ENCODE data around the gene CHRNA1.

Gene CHRNA1

DNA sequence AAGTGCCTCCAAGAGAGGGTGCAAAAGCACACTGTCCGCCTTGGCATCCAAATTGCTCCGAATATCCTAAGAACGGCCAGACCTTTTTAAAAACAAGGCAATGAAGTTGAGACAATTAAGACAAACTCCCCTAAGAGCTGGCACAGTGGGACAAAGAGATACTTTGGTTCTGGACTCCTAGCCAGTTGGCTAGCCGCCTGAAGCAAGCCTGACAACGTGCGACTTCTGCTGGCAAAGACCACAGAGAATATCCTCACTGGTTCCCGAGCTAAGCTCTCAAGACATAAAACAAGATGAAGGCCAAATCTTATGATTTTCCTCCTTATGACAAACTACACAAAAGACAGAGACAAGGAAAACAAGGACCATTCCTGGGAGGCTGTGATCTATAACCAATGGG is 32.7 kb downstream of the CHRNA1 start:
- Histone ChIP-seq H3K36me3 (ENCODE audit: low read length) (no peaks in the 10 kb centered on the region), H3K79me2 (ENCODE audit: insufficient read depth, low read length) (no peaks in the 10 kb centered on the region), H3F3A (ENCODE audit: insufficient read depth) (no peaks in the 10 kb centered on the region), H3K9ac (ENCODE audit: low read length) (no peak overlapping the region), H2AFZ (ENCODE audit: low read depth, low read length, severe bottlenecking) (no peak overlapping the region), H3K27me3 (ENCODE audit: low read length) (no peaks in the 10 kb centered on the region), H3K4me2 (ENCODE audit: low read depth, low read length, poor library complexity, severe bottlenecking) (no peak overlapping the region), H3K9me3 (ENCODE audit: insufficient read depth, low read length) (no peaks in the 10 kb centered on the region), H3K27ac (ENCODE audit: low read depth, low read length) (no peak overlapping the region), H3K9me2 (replicated peaks; ENCODE audit: insufficient read depth, low read length) (no peaks in the 10 kb centered on the region), H4K20me1 (ENCODE audit: low read depth, low read length) (no peaks in the 10 kb centered on the region), H3K4me3 (ENCODE audit: insufficient read depth, low read length, poor library complexity, severe bottlenecking) (no peak overlapping the region)
- no peak for TF ChIP-seq EZH2phosphoT487 (conservative IDR thresholded peaks at IDR 0.05; ENCODE audit: low read length)

DNA sequence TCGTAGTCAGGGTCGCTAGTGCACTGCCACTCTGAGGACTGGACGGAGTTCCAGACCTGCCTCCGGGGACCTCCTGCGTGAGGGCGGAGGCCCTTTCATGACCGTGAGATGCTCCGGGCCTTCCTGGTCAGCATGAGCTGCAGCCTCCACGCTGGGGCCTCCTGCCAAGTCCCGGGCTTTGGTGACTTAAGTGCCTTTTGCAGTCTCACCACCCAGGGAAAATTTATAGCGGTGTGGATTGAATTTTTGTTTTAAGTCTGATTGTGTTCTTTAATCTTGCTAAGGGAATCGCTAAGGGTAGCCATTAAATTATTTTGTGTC is 33.6 kb downstream of the CHRNA1 start:
- Histone ChIP-seq H3F3A (ENCODE audit: insufficient read depth) (no peaks in the 10 kb centered on the region), H3K9ac (ENCODE audit: low read length) (no peak overlapping the region), H3K27me3 (ENCODE audit: low read length) (no peaks in the 10 kb centered on the region), H3K9me3 (ENCODE audit: insufficient read depth, low read length) (no peaks in the 10 kb centered on the region), H2AFZ (ENCODE audit: low read depth, low read length, severe bottlenecking) (no peak overlapping the region), H3K4me2 (ENCODE audit: low read depth, low read length, poor library complexity, severe bottlenecking) (no peak overlapping the region), H4K20me1 (ENCODE audit: low read depth, low read length) (no peaks in the 10 kb centered on the region), H3K79me2 (ENCODE audit: insufficient read depth, low read length) (no peaks in the 10 kb centered on the region), H3K9me2 (replicated peaks; ENCODE audit: insufficient read depth, low read length) (no peaks in the 10 kb centered on the region), H3K4me3 (ENCODE audit: insufficient read depth, low read length, poor library complexity, severe bottlenecking) (no peak overlapping the region), H3K36me3 (ENCODE audit: low read length) (no peaks in the 10 kb centered on the region), H3K27ac (ENCODE audit: low read depth, low read length) (no peak overlapping the region)
- TF ChIP-seq, protein P1, sequence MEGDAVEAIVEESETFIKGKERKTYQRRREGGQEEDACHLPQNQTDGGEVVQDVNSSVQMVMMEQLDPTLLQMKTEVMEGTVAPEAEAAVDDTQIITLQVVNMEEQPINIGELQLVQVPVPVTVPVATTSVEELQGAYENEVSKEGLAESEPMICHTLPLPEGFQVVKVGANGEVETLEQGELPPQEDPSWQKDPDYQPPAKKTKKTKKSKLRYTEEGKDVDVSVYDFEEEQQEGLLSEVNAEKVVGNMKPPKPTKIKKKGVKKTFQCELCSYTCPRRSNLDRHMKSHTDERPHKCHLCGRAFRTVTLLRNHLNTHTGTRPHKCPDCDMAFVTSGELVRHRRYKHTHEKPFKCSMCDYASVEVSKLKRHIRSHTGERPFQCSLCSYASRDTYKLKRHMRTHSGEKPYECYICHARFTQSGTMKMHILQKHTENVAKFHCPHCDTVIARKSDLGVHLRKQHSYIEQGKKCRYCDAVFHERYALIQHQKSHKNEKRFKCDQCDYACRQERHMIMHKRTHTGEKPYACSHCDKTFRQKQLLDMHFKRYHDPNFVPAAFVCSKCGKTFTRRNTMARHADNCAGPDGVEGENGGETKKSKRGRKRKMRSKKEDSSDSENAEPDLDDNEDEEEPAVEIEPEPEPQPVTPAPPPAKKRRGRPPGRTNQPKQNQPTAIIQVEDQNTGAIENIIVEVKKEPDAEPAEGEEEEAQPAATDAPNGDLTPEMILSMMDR (IDR thresholded peaks at IDR 0.05; ENCODE audit: insufficient read depth, low read length, poor library complexity, severe bottlenecking) = no peak
- no peak for TF ChIP-seq EZH2phosphoT487 (conservative IDR thresholded peaks at IDR 0.05; ENCODE audit: low read length)

DNA sequence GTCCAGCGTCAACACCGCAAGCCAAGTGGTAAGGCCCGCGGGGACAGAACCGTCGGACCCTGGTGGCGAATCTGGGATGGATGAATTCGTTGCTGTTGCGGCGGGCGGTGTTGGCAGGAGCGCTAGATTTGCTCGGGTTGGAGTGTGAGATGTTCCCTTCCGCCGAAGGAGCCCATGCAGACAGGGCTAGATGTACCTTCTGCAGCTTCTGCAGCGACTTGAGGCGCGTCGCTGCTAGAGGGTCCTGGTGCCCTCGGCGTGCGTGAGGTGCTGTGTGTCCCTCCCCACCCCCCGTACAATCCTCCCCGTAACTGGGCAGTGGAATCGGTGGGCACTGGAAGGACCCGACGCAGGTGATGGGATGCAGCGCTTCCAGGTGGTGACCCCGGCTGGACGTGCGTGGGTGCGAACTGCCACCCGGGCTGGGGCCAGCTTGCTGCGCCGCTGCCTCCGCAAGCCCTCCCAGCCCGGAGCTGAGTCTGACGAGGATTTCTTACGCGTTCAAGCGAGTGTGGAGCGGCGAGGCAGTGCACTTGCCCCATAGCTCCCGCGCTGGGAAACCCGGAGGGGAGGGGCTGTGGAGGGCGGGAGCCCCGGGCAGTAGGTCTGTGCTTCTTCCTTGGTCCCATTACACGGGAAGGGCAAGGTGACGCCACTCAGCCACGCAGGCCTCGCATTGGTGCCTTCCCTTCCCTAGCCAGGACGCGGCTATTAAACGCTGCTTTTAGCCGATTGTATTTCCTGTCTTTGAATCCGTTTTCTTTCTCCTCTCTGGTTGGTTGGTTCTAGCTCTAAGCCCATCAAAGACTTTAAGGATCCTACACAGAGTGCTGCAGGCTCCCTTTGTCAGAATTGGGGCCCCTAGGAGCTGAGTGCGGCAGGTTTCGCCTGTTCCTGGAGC is 34.2 kb downstream of the CHRNA1 start:
- H3K27ac ChIP-seq (ENCODE audit: low read depth, low read length) = no peak overlapping the region
- no peaks in the 10 kb centered on the region for H3K79me2 ChIP-seq (ENCODE audit: insufficient read depth, low read length)
- H4K20me1 ChIP-seq (ENCODE audit: low read depth, low read length) = no peaks in the 10 kb centered on the region
- no peak overlapping the region for H3K4me3 ChIP-seq (ENCODE audit: insufficient read depth, low read length, poor library complexity, severe bottlenecking)
- H3K9ac ChIP-seq (ENCODE audit: low read length) = no peak overlapping the region
- no peaks in the 10 kb centered on the region for H3K27me3 ChIP-seq (ENCODE audit: low read length)
- no peak overlapping the region for H3K4me2 ChIP-seq (ENCODE audit: low read depth, low read length, poor library complexity, severe bottlenecking)
- H3F3A ChIP-seq (ENCODE audit: insufficient read depth) = no peaks in the 10 kb centered on the region
- no peak overlapping the region for H2AFZ ChIP-seq (ENCODE audit: low read depth, low read length, severe bottlenecking)
- no peaks in the 10 kb centered on the region for H3K36me3 ChIP-seq (ENCODE audit: low read length)
- TF ChIP-seq, protein P1 (IDR thresholded peaks at IDR 0.05; ENCODE audit: insufficient read depth, low read length, poor library complexity, severe bottlenecking) = no peak
- TF ChIP-seq EZH2phosphoT487 (conservative IDR thresholded peaks at IDR 0.05; ENCODE audit: low read length) = no peak
- H3K9me3 ChIP-seq (ENCODE audit: insufficient read depth, low read length) = no peaks in the 10 kb centered on the region
- no peaks in the 10 kb centered on the region for H3K9me2 ChIP-seq (replicated peaks; ENCODE audit: insufficient read depth, low read length)

DNA sequence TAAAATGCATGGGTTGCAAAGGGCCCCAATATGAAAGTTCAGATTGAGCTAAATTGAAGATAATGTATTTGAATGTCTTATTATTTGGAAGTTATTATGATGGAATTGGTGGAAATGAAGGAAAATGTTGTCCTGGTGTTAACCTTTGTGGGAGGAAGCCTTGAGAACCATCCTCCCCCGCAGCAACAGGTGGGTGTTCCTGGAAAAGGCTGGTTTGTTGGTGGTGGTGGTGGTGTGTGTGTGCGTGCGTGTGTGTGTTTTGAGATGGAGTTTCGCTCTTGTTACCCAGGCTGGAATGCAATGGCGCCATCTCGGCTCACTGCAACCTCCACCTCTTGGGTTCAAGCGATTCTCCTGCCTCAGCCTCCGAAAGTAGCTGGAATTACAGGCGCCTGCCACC is 36.2 kb downstream of the CHRNA1 start:
- no peak overlapping the region for H3K4me2 ChIP-seq (ENCODE audit: low read depth, low read length, poor library complexity, severe bottlenecking)
- H3K4me3 ChIP-seq (ENCODE audit: insufficient read depth, low read length, poor library complexity, severe bottlenecking) = no peak overlapping the region
- no peaks in the 10 kb centered on the region for H3K27me3 ChIP-seq (ENCODE audit: low read length)

More for the DNA sequence above, 36.2 kb downstream of the CHRNA1 start:
- Histone ChIP-seq H3K9me3 (ENCODE audit: insufficient read depth, low read length) (no peaks in the 10 kb centered on the region), H3F3A (ENCODE audit: insufficient read depth) (no peaks in the 10 kb centered on the region), H2AFZ (ENCODE audit: low read depth, low read length, severe bottlenecking) (no peak overlapping the region), H3K9ac (ENCODE audit: low read length) (no peak overlapping the region), H3K9me2 (replicated peaks; ENCODE audit: insufficient read depth, low read length) (no peaks in the 10 kb centered on the region), H3K36me3 (ENCODE audit: low read length) (no peaks in the 10 kb centered on the region), H3K79me2 (ENCODE audit: insufficient read depth, low read length) (no peaks in the 10 kb centered on the region), H3K27ac (ENCODE audit: low read depth, low read length) (no peak overlapping the region), H4K20me1 (ENCODE audit: low read depth, low read length) (no peaks in the 10 kb centered on the region)
- TF ChIP-seq EZH2phosphoT487 (conservative IDR thresholded peaks at IDR 0.05; ENCODE audit: low read length) = no peak
- TF ChIP-seq, protein P1 (IDR thresholded peaks at IDR 0.05; ENCODE audit: insufficient read depth, low read length, poor library complexity, severe bottlenecking) = no peak

Measured in SU-DHL-6 (cell line).